GM12878 (cell line): Measurements from ENCODE around the gene COG7. TPM values are rescaled to one million over a fixed set of nuclear protein-coding genes. Genes with fewer than 3 reads are reported as not detected.

ENCODE experiments used
- ATAC-seq: fragments of 200-7000 bp; cut with Tn5 transposase; 3 replicates; pipeline ENCODE4 v1.9.1; 2020; ENCODE audit warnings: mild to moderate bottlenecking, moderate library complexity
- BruUV-seq: library from RNA; stranded (reverse); fragments of 400-500 nt; replicated peaks from 2 replicates; lab custom pipeline; 2021; lab: Mats Ljungman, UMichigan
- CTCF ChIA-PET: fragments of 300-600 bp; sonication (Branson Sonifier 250); formaldehyde crosslinking; extraction: SDS; loops from one replicate; lab custom pipeline; 2021; ENCODE audit warnings: inconsistent platforms; lab: Yijun Ruan, JAX
- POLR2A ChIA-PET: fragments of 350-600 bp; formaldehyde crosslinking; extraction: SDS; loops from one replicate; lab custom pipeline; 2021; ENCODE audit warnings: inconsistent platforms; lab: Charles Lee
- RAD21 ChIA-PET: fragments of 300-600 bp; sonication (Branson Sonifier 250); formaldehyde crosslinking; loops from one replicate; lab custom pipeline; 2023; ENCODE audit warnings: antibody characterized with exemption; ENCODE audit not compliant: unreplicated experiment; lab: Charles Lee
- SMC1A ChIA-PET: fragments of 300-600 bp; sonication (Branson Sonifier 250); formaldehyde crosslinking; loops from one replicate; lab custom pipeline; 2023; ENCODE audit not compliant: unreplicated experiment, uncharacterized antibody; lab: Charles Lee
- DNase-seq: peaks from one replicate; pipeline ENCODE4 v3.0.0-alpha.2; 2011; ENCODE audit warnings: low read depth, low spot score
- FAIRE-seq: peaks from 3 replicates; lab custom pipeline; 2011; peaks lifted over from hg19 to GRCh38; lab: Jason Lieb, UNC
- H2AFZ ChIP-seq: 2 replicates; pipeline ENCODE4 v1.6.0; 2011; ENCODE audit warnings: low read depth, low read length, control low read depth; ENCODE audit not compliant: control insufficient read depth
- H3K27ac ChIP-seq: 2 replicates; pipeline ENCODE4 v1.5.1; 2011; ENCODE audit warnings: control low read depth; ENCODE audit not compliant: control insufficient read depth, insufficient read depth
- H3K27me3 ChIP-seq, 2 experiments: replicated peaks in 1 of 2; 2 replicates each; pipeline versions ENCODE4 v1.6.0 to v1.6.1; 2011; ENCODE audit warnings: low read length in 1 of 2; ENCODE audit not compliant: control insufficient read depth in 2 of 2, insufficient read depth in 2 of 2
- H3K36me3 ChIP-seq, 2 experiments: 2 replicates each; pipeline ENCODE4 v1.5.1; 2011; ENCODE audit warnings: low read length in 1 of 2; ENCODE audit not compliant: control insufficient read depth in 2 of 2, insufficient read depth in 2 of 2
- H3K4me1 ChIP-seq: 2 replicates; pipeline ENCODE4 v1.6.1; 2011; ENCODE audit warnings: mild to moderate bottlenecking, low read length, moderate library complexity, mixed read lengths; ENCODE audit not compliant: control insufficient read depth, insufficient read depth
- H3K4me2 ChIP-seq: 2 replicates; pipeline ENCODE4 v1.6.0; 2011; ENCODE audit warnings: control low read depth; ENCODE audit not compliant: control insufficient read depth, insufficient read depth
- H3K4me3 ChIP-seq: fragments of 200-600 bp; sonication (generic); 2 replicates; pipeline ENCODE4 v1.5.1; 2016
- H3K79me2 ChIP-seq: 2 replicates; pipeline ENCODE4 v1.6.0; 2011; ENCODE audit warnings: low read length; ENCODE audit not compliant: control insufficient read depth, insufficient read depth
- H3K9ac ChIP-seq: 2 replicates; pipeline ENCODE4 v1.8.0; 2011; ENCODE audit warnings: low read length, control low read depth, mixed read lengths; ENCODE audit not compliant: control insufficient read depth, insufficient read depth
- H3K9me3 ChIP-seq: replicated peaks from 3 replicates; pipeline ENCODE4 v1.5.1; 2011; ENCODE audit warnings: mild to moderate bottlenecking, low read length; ENCODE audit not compliant: control insufficient read depth, insufficient read depth
- H4K20me1 ChIP-seq: 2 replicates; pipeline ENCODE4 v1.6.0; 2011; ENCODE audit not compliant: control insufficient read depth, insufficient read depth
- ATF7 ChIP-seq: fragments of 450-650 bp; IDR thresholded peaks from 2 replicates; pipeline ENCODE4 v1.6.1; 2016; ENCODE audit warnings: low read depth, mild to moderate bottlenecking
- FOXK2 ChIP-seq: fragments of 450-650 bp; IDR thresholded peaks from 2 replicates; pipeline ENCODE4 v1.6.1; 2017; ENCODE audit warnings: mild to moderate bottlenecking, moderate library complexity
- NRF1 ChIP-seq: conservative IDR thresholded peaks from 2 replicates; pipeline ENCODE4 v1.6.1; 2011; ENCODE audit warnings: mild to moderate bottlenecking, low read depth, low read length, improper control_type of control experiment
- POLR2AphosphoS2 ChIP-seq: IDR thresholded peaks from 2 replicates; pipeline ENCODE4 v1.6.1; 2011; ENCODE audit warnings: low read depth, mild to moderate bottlenecking, low read length, improper control_type of control experiment, moderate library complexity
- RAD51 ChIP-seq: fragments of 450-650 bp; IDR thresholded peaks from 2 replicates; pipeline ENCODE4 v1.6.1; 2016; ENCODE audit warnings: moderate library complexity, mild to moderate bottlenecking, inconsistent platforms
- RCOR1 ChIP-seq: conservative IDR thresholded peaks from 2 replicates; pipeline ENCODE4 v1.6.1; 2012; ENCODE audit warnings: low read depth, low read length, improper control_type of control experiment
- RELA ChIP-seq: fragments of 450-650 bp; IDR thresholded peaks from 2 replicates; pipeline ENCODE4 v1.8.0; 2014; ENCODE audit warnings: borderline replicate concordance; ENCODE audit not compliant: partially characterized antibody
- SMAD1 ChIP-seq: fragments of 450-650 bp; IDR thresholded peaks from 2 replicates; pipeline ENCODE4 v1.6.1; 2018; ENCODE audit warnings: mild to moderate bottlenecking, low read depth; ENCODE audit not compliant: partially characterized antibody
- SP1 ChIP-seq: IDR thresholded peaks from one replicate; pipeline ENCODE4 v1.6.1; 2011; ENCODE audit warnings: low read depth, low read length
- SRF ChIP-seq, 2 experiments: IDR thresholded peaks; 2 replicates each; pipeline ENCODE4 v1.6.1; 2011; ENCODE audit warnings: low read depth in 2 of 2, low read length in 2 of 2, mild to moderate bottlenecking in 1 of 2, moderate library complexity in 1 of 2
- STAT1 ChIP-seq: fragments of 450-650 bp; conservative IDR thresholded peaks from 2 replicates; pipeline ENCODE4 v1.6.1; 2014; ENCODE audit warnings: antibody characterized with exemption, mild to moderate bottlenecking
- YY1 ChIP-seq: IDR thresholded peaks from 2 replicates; pipeline ENCODE4 v1.6.1; 2011; ENCODE audit warnings: low read depth, mild to moderate bottlenecking, low read length
- ZBTB40 ChIP-seq: fragments of 450-650 bp; IDR thresholded peaks from 2 replicates; pipeline ENCODE4 v1.6.1; 2016; ENCODE audit warnings: mild to moderate bottlenecking, moderate library complexity, borderline replicate concordance
- ZNF24 ChIP-seq: fragments of 450-650 bp; IDR thresholded peaks from 2 replicates; pipeline ENCODE4 v1.6.1; 2017; ENCODE audit warnings: antibody characterized with exemption, mild to moderate bottlenecking
- ZNF592 ChIP-seq: fragments of 450-650 bp; IDR thresholded peaks from 2 replicates; pipeline ENCODE4 v1.6.1; 2017; ENCODE audit warnings: mild to moderate bottlenecking, moderate library complexity
- WGBS: methylation state at CpG from one replicate; pipeline ENCODE4 v1.1.6; 2016; ENCODE audit warnings: low lambda C conversion rate; ENCODE audit not compliant: insufficient replicate concordance, insufficient coverage; ENCODE audit errors: missing lambda C conversion rate; 5-methylcytosine and 5-hydroxymethylcytosine counted together
- in situ Hi-C: fragments of 300-500 bp; cut with MboI; formaldehyde crosslinking; loops from 9 replicates; pipeline ENCODE4 v1.14.3; 2018; ENCODE audit warnings: mixed read lengths
- intact Hi-C: fragments of 100-400 bp; cut with micrococcal nuclease; formaldehyde crosslinking; loops from one replicate; pipeline ENCODE4 v1.14.2; 2022; ENCODE audit not compliant: unreplicated experiment
- polyA plus RNA-seq, 11 experiments: library from polyadenylated mRNA; depleted of rRNA in 4 of 11; unstranded in 6 of 11; stranded (reverse) in 5 of 11; fragments of >200 nt; fragmentation: Nextera tagmentation in 4 of 11; fragmentation: Illumina TruSeq in 1 of 11; extraction: Ambion mirVana in 4 of 11; extraction: Trizol in 1 of 11; gene quantifications; 1 replicate in 1 of 11; 2 replicates in 10 of 11; pipeline versions ENCODE4 v1.2.1 to v1.2.3, GENCODE V29; 2011 to 2016; ENCODE audit warnings: inconsistent platforms in 2 of 11, missing spikeins in 2 of 11, low read depth in 1 of 11
- total RNA-seq, 4 experiments: library from RNA; depleted of rRNA in 3 of 4; stranded (reverse); fragments of >200 nt in 3 of 4; fragmentation: Illumina TruSeq in 1 of 4; extraction: Trizol in 1 of 4; gene quantifications; 2 replicates each; pipeline versions ENCODE4 v1.2.1 to v1.2.3, GENCODE V29; 2013 to 2021

Gene COG7
- total and polyA plus RNA-seq, 10 of the 15 experiments (the other 5 are each of a cell fraction or from before 2014, with no cell fraction given): 2.9 to 24.0 (median 10.0) TPM

- TF ChIP-seq RCOR1: no peak
- TF ChIP-seq ZNF24: no peak
- TF ChIP-seq SMAD1: no peak
- no peak for TF ChIP-seq STAT1
- TF ChIP-seq ZNF592: no peak
- TF ChIP-seq YY1: no peak
- no peak for TF ChIP-seq SRF (IDR thresholded peaks at IDR 0.05; ENCODE audit: low read depth in 2 of 2, low read length in 2 of 2)
- TF ChIP-seq NRF1: no peak
- no peak for TF ChIP-seq RAD51
- TF ChIP-seq POLR2AphosphoS2: no peak
- no peak for TF ChIP-seq ATF7
- no peak for TF ChIP-seq ZBTB40
- no peak for TF ChIP-seq FOXK2
- no peak for TF ChIP-seq SP1
- no peak for TF ChIP-seq RELA
- TF ChIP-seq, all 136 proteins: peak for 0
- Histone ChIP-seq H3K27me3 (no peaks in the 10 kb centered on the region), H3K4me3 (no peak overlapping the region), H3K9ac (no peak overlapping the region), H3K4me1 (peaks cover 48% of the 10 kb centered on the region), H4K20me1 (peaks cover 22% of the 10 kb centered on the region), H3K9me3 (no peaks in the 10 kb centered on the region), H3K4me2 (no peak overlapping the region), H3K27ac (no peak overlapping the region), H2AFZ (no peak overlapping the region), H3K36me3 (peaks cover 9 to 12% of the 10 kb centered on the region in 2 experiments), H3K79me2 (peaks cover 98% of the 10 kb centered on the region)
- POLR2A ChIA-PET: interaction anchor here (0.6 kb wide), 1 partner anchor 1861 kb away, joined by 4 read pairs; no protein-coding TSS in a partner anchor
- ATAC-seq (no peak), DNase-seq (no peak), FAIRE-seq (no peak)
- RAD21 ChIA-PET: no interaction called here
- BruUV-seq: TSS peak; percentile 13
- intact Hi-C loops (loop anchor here (5.0 kb wide), 1 partner anchor 35 kb away; no protein-coding TSS in a partner anchor), in situ Hi-C loops (loop anchor here (10.0 kb wide), 1 partner anchor 342 kb away; no protein-coding TSS in a partner anchor)
- SMC1A ChIA-PET: interaction anchor here (1.5 to 7.9 kb wide), 2 partner anchors 16 to 68 kb away, joined by 4 to 61 read pairs; no protein-coding TSS in a partner anchor
- CTCF ChIA-PET: interaction anchor here (1.5 kb wide), 1 partner anchor 51 kb away, joined by 3 read pairs; no protein-coding TSS in a partner anchor
- WGBS: 92% methylated on average over 2 of the region's 2 CpGs
Measured at GRCh38 chr16:23502466-23502865, 49.5 kb upstream of the COG7 start.
